Spleen (tissue), 11 donors: ENCODE measurements around the gene VAV2. TPM values are rescaled to one million over a fixed set of nuclear protein-coding genes. Genes with fewer than 3 reads are reported as not detected.

Experiments
- DNase-seq: peaks from one replicate; pipeline ENCODE4 v3.0.0-alpha.2; 2020
- H3K27ac ChIP-seq, 8 donors: fragments of 200-600 bp; sonication (generic) in 7 of 8; 1 replicate in 4 of 8; 2 replicates in 4 of 8; pipeline versions ENCODE4 v1.5.0 to v1.8.0; 2016 to 2021; ENCODE audit warnings: inconsistent platforms in 4 of 8, mild to moderate bottlenecking in 4 of 8, moderate library complexity in 1 of 8
- H3K27me3 ChIP-seq, 7 donors: fragments of 200-600 bp; sonication (generic) in 6 of 7; replicated peaks in 1 of 7; 1 replicate in 4 of 7; 2 replicates in 3 of 7; pipeline versions ENCODE4 v1.5.0 to v1.8.0; 2016 to 2021; ENCODE audit warnings: inconsistent platforms in 3 of 7, mild to moderate bottlenecking in 1 of 7
- H3K36me3 ChIP-seq, 6 donors: fragments of 200-600 bp; sonication (generic) in 5 of 6; 1 replicate in 4 of 6; 2 replicates in 2 of 6; pipeline versions ENCODE4 v1.5.0 to v1.8.0; 2016 to 2021; ENCODE audit warnings: inconsistent platforms in 2 of 6
- H3K4me1 ChIP-seq, 6 donors: fragments of 200-600 bp; sonication (generic) in 5 of 6; 1 replicate in 3 of 6; 2 replicates in 3 of 6; pipeline versions ENCODE4 v1.5.0 to v1.8.0; 2016 to 2021; ENCODE audit warnings: inconsistent platforms in 3 of 6
- H3K4me3 ChIP-seq, 8 donors: fragments of 200-600 bp; sonication (generic) in 7 of 8; 1 replicate in 4 of 8; 2 replicates in 4 of 8; pipeline versions ENCODE4 v1.5.0 to v1.8.0; 2016 to 2021; ENCODE audit warnings: inconsistent platforms in 4 of 8, mild to moderate bottlenecking in 4 of 8, moderate library complexity in 2 of 8
- H3K9me3 ChIP-seq, 8 donors: fragments of 200-600 bp; sonication (generic) in 7 of 8; 1 replicate in 4 of 8; 2 replicates in 4 of 8; pipeline versions ENCODE4 v1.5.0 to v1.8.0; 2016 to 2021; ENCODE audit warnings: inconsistent platforms in 4 of 8
- CTCF ChIP-seq, 11 experiments: fragments of 200-600 bp in 7 of 11; fragments of 450-650 bp in 4 of 11; sonication (generic) in 4 of 11; IDR thresholded peaks in 8 of 11; conservative IDR thresholded peaks in 3 of 11; 1 replicate in 7 of 11; 2 replicates in 4 of 11; pipeline versions ENCODE4 v1.4.0 to v1.8.0; 2016 to 2021; ENCODE audit warnings: antibody characterized with exemption in 11 of 11, inconsistent platforms in 4 of 11, mild to moderate bottlenecking in 1 of 11
- POLR2A ChIP-seq, 3 donors: fragments of 450-650 bp; IDR thresholded peaks; one replicate each; pipeline ENCODE4 v1.5.1; 2017; ENCODE audit warnings: antibody characterized with exemption in 3 of 3, mild to moderate bottlenecking in 1 of 3
- POLR2AphosphoS5 ChIP-seq, 3 donors: sonication (generic); formaldehyde crosslinking; IDR thresholded peaks; one replicate each; pipeline ENCODE4 v1.5.1; 2017; ENCODE audit warnings: antibody characterized with exemption in 3 of 3
- WGBS, 5 donors: extraction: QIAGEN DNeasy Blood & Tissue Kit in 3 of 5; methylation state at CpG; one replicate each; pipeline versions ENCODE4 v1.1.5 to v1.1.7; 2013 to 2018; 5-methylcytosine and 5-hydroxymethylcytosine counted together
- intact Hi-C: fragments of 100-400 bp; cut with DNase I; formaldehyde crosslinking; loops from one replicate; pipeline ENCODE4 v1.15.0; 2023; ENCODE audit warnings: low total_unique reads
- polyA plus RNA-seq, 3 donors: library from polyadenylated mRNA; stranded (reverse); fragments of 200-250 nt; gene quantifications; one replicate each; pipeline ENCODE4 v1.2.1, GENCODE V29; 2013
- total RNA-seq, 7 donors: library from RNA; depleted of rRNA in 3 of 7; stranded (reverse); fragments of >200 nt in 3 of 7; fragmentation: NEBNext Ultra II Directional in 4 of 7; extraction: Animal tissue kit (Norgen Biotek cat#: 25700) in 4 of 7; gene quantifications; one replicate each; pipeline versions ENCODE4 v1.1.0 to v1.2.1, GENCODE V29; 2016 to 2021
- donor health status: healthy with polysubstance abuse.
- donor health status: DM: no; HTN: no; CAD: no; lungs with moderate emphysema.
- donor health status: DM: no; HTN: no; CAD: no.
- donor health status: Bipolar disorder and iron deficiency.
- donor health status: healthy.
- donor health status: DM: no; HTN: no; CAD: no.
- donor health status: DM: yes; HTN: yes; CAD: no.

Gene VAV2
- total and polyA plus RNA-seq, 10 donors, result 14.2 to 39.2 (median 23.3) TPM

GRCh38 chr9:133825555-133826218 is 166.4 kb downstream of the VAV2 start:
- 67 to 81% (median 72%) methylated on average over 17 of the region's 17 CpGs for WGBS, 5 donors
- intact Hi-C loops, result no loop called here
- Histone ChIP-seq H3K36me3 (peaks cover 0 to 3% (median 0%) of the 10 kb centered on the region in 6 donors), H3K9me3 (no peaks in the 10 kb centered on the region), H3K27ac (peak overlapping the region in 6 of 8 donors; percentile 27 to 72 (median 62)), H3K27me3 (no peaks in the 10 kb centered on the region), H3K4me1 (peaks cover 0 to 62% (median 41%) of the 10 kb centered on the region in 6 donors), H3K4me3 (no peak overlapping the region)
- TF ChIP-seq CTCF (IDR thresholded peaks at IDR 0.05 in 8 of 11, conservative IDR thresholded peaks at IDR 0.05 in 3 of 11) (no peak), POLR2A (IDR thresholded peaks at IDR 0.05) (no peak), POLR2AphosphoS5 (IDR thresholded peaks at IDR 0.05) (no peak)
- no peak for DNase-seq

- TF ChIP-seq CTCF (IDR thresholded peaks at IDR 0.05 in 8 of 11, conservative IDR thresholded peaks at IDR 0.05 in 3 of 11) (no peak), POLR2A (IDR thresholded peaks at IDR 0.05) (no peak), POLR2AphosphoS5 (IDR thresholded peaks at IDR 0.05) (no peak)
- peaks cover 0 to 6% (median 0%) of the 10 kb centered on the region in 6 donors for H3K36me3 ChIP-seq
- H3K27me3 ChIP-seq, result no peaks in the 10 kb centered on the region
- peak overlapping the region in 5 of 8 donors; percentile 35 to 79 (median 72) for H3K27ac ChIP-seq
- H3K4me3 ChIP-seq, result no peak overlapping the region
- 83 to 93% (median 86%) methylated on average over 10 to 15 of the region's 15 CpGs for WGBS, 5 donors
- peaks cover 0 to 62% (median 41%) of the 10 kb centered on the region in 6 donors for H3K4me1 ChIP-seq
- intact Hi-C loops, result no loop called here
- DNase-seq, result no peak
- H3K9me3 ChIP-seq, result no peaks in the 10 kb centered on the region
Measured at GRCh38 chr9:133824802-133825186, 167.3 kb downstream of the VAV2 start.

- Histone ChIP-seq H3K4me1 (peaks cover 0 to 62% (median 41%) of the 10 kb centered on the region in 6 donors), H3K9me3 (no peaks in the 10 kb centered on the region), H3K27ac (peak overlapping the region in 7 of 8 donors; percentile 35 to 79 (median 60)), H3K36me3 (peaks cover 0 to 6% (median 0%) of the 10 kb centered on the region in 6 donors), H3K4me3 (no peak overlapping the region), H3K27me3 (no peaks in the 10 kb centered on the region)
- intact Hi-C loops, result no loop called here
- 74 to 88% (median 78%) methylated on average over 5 to 14 of the region's 14 CpGs for WGBS, 5 donors
- no peak for DNase-seq
- TF ChIP-seq CTCF (IDR thresholded peaks at IDR 0.05 in 8 of 11, conservative IDR thresholded peaks at IDR 0.05 in 3 of 11) (no peak), POLR2A (IDR thresholded peaks at IDR 0.05) (no peak), POLR2AphosphoS5 (IDR thresholded peaks at IDR 0.05) (no peak)
Measured at GRCh38 chr9:133824106-133824801, 167.9 kb downstream of the VAV2 start.
